HepG2 (cell line): ENCODE data around the gene USP10. TPM values are rescaled to one million over a fixed set of nuclear protein-coding genes. Genes with fewer than 3 reads are reported as not detected.

ENCODE experiments used
- ARNT ChIP-seq: fragments of 450-650 bp; IDR thresholded peaks from 2 replicates; pipeline ENCODE4 v1.6.1; 2017
- ATAD3A ChIP-seq: sonication (generic); formaldehyde crosslinking; IDR thresholded peaks from 2 replicates; pipeline ENCODE4 v1.4.0; 2020; ENCODE audit warnings: missing genetic modification reagents
- ATM ChIP-seq: fragments of 450-650 bp; IDR thresholded peaks from 2 replicates; pipeline ENCODE4 v1.7.1; 2017; ENCODE audit warnings: mild to moderate bottlenecking, borderline replicate concordance
- CENPX ChIP-seq: sonication (generic); formaldehyde crosslinking; IDR thresholded peaks from 2 replicates; pipeline ENCODE4 v1.9.0; 2021; ENCODE audit warnings: mild to moderate bottlenecking, missing genetic modification reagents, moderate library complexity
- ETV5 ChIP-seq: IDR thresholded peaks from 2 replicates; pipeline ENCODE4 v1.6.1; 2018; ENCODE audit warnings: missing biosample characterization, missing genetic modification reagents, inconsistent platforms, borderline replicate concordance
- FOSL1 ChIP-seq: sonication (generic); formaldehyde crosslinking; IDR thresholded peaks from 2 replicates; pipeline ENCODE4 v1.9.0; 2021; ENCODE audit warnings: missing genetic modification reagents, borderline replicate concordance
- GLI4 ChIP-seq: sonication (generic); formaldehyde crosslinking; IDR thresholded peaks from 2 replicates; pipeline ENCODE4 v1.5.1; 2020; ENCODE audit warnings: missing genetic modification reagents, mild to moderate bottlenecking, moderate library complexity, borderline replicate concordance
- HNRNPUL1 ChIP-seq: fragments of 200-400 bp; formaldehyde crosslinking; IDR thresholded peaks from 2 replicates; pipeline ENCODE4 v1.6.1; 2017; ENCODE audit warnings: low read depth, mild to moderate bottlenecking, low read length, moderate library complexity
- IRF2 ChIP-seq: IDR thresholded peaks from 2 replicates; pipeline ENCODE4 v1.6.1; 2018; ENCODE audit warnings: missing genetic modification reagents, missing compliant biosample characterization
- MYC ChIP-seq: sonication (generic); formaldehyde crosslinking; IDR thresholded peaks from 2 replicates; pipeline ENCODE4 v1.9.0; 2021; ENCODE audit warnings: missing genetic modification reagents, borderline replicate concordance
- NONO ChIP-seq, 2 experiments: fragments of 450-650 bp in 1 of 2; sonication (generic) in 1 of 2; formaldehyde crosslinking in 1 of 2; IDR thresholded peaks in 1 of 2; conservative IDR thresholded peaks in 1 of 2; 2 replicates each; pipeline versions ENCODE4 v1.6.1 to v1.8.0; 2017 to 2022; ENCODE audit warnings: mild to moderate bottlenecking in 1 of 2, missing genetic modification reagents in 1 of 2, moderate library complexity in 1 of 2
- PHF8 ChIP-seq: sonication (generic); formaldehyde crosslinking; IDR thresholded peaks from 2 replicates; pipeline ENCODE4 v1.5.0; 2020; ENCODE audit warnings: missing genetic modification reagents
- SMAD3 ChIP-seq: sonication (generic); formaldehyde crosslinking; IDR thresholded peaks from 2 replicates; pipeline ENCODE4 v1.4.0; 2020; ENCODE audit warnings: missing genetic modification reagents
- ZNF383 ChIP-seq: sonication (generic); formaldehyde crosslinking; IDR thresholded peaks from 2 replicates; pipeline ENCODE4 v1.4.0; 2020; ENCODE audit warnings: missing genetic modification reagents, mild to moderate bottlenecking, borderline replicate concordance
- ZNF44 ChIP-seq: sonication (generic); formaldehyde crosslinking; IDR thresholded peaks from 2 replicates; pipeline ENCODE4 v1.5.1; 2020; ENCODE audit warnings: mild to moderate bottlenecking, missing genetic modification reagents
- ZNF496 ChIP-seq: sonication (generic); formaldehyde crosslinking; IDR thresholded peaks from 2 replicates; pipeline ENCODE4 v1.8.1; 2023; ENCODE audit warnings: mild to moderate bottlenecking, moderate library complexity, missing genetic modification reagents; ENCODE audit not compliant: insufficient replicate concordance
- polyA plus RNA-seq, 8 experiments: library from polyadenylated mRNA; depleted of rRNA in 3 of 8; stranded (reverse) in 7 of 8; unstranded in 1 of 8; fragments of >200 nt; fragmentation: Illumina TruSeq in 4 of 8; extraction: Trizol in 4 of 8; gene quantifications; 2 replicates each; pipeline versions ENCODE4 v1.2.1 to v1.2.3, GENCODE V29; 2011 to 2016; ENCODE audit warnings: low read depth in 4 of 8, missing spikeins in 1 of 8, mixed read lengths in 1 of 8; ENCODE audit not compliant: insufficient read depth in 1 of 8
- total RNA-seq, 5 experiments: library from RNA; depleted of rRNA; stranded (reverse); fragments of >200 nt; fragmentation: Illumina TruSeq; extraction: Trizol; gene quantifications; 2 replicates each; pipeline ENCODE4 v1.2.3, GENCODE V29; 2016; ENCODE audit warnings: low read depth in 1 of 5
- TF ChIP-seq, protein P1 (sequence below): sonication (generic); formaldehyde crosslinking; IDR thresholded peaks from 2 replicates; pipeline ENCODE4 v1.8.1; 2023; ENCODE audit warnings: mild to moderate bottlenecking, missing genetic modification reagents
- TF ChIP-seq, protein P2 (sequence below): sonication (generic); formaldehyde crosslinking; IDR thresholded peaks from 2 replicates; pipeline ENCODE4 v1.8.0; 2022; ENCODE audit warnings: missing genetic modification reagents, mild to moderate bottlenecking, borderline replicate concordance
- TF ChIP-seq, protein P3 (sequence below): sonication (generic); formaldehyde crosslinking; IDR thresholded peaks from 2 replicates; pipeline ENCODE4 v1.5.0; 2020; ENCODE audit warnings: missing genetic modification reagents, mild to moderate bottlenecking, borderline replicate concordance
- TF ChIP-seq, protein P4 (sequence below): sonication (generic); formaldehyde crosslinking; IDR thresholded peaks from 2 replicates; pipeline ENCODE4 v1.4.0; 2020; ENCODE audit warnings: missing genetic modification reagents
- TF ChIP-seq, protein P5 (sequence below): sonication (generic); formaldehyde crosslinking; IDR thresholded peaks from 2 replicates; pipeline ENCODE4 v1.4.0; 2020; ENCODE audit warnings: missing genetic modification reagents

Gene USP10
- total and polyA plus RNA-seq, 2 of the 13 experiments (the other 11 are each of a cell fraction or from before 2014, with no cell fraction given): 79.1 to 122 TPM

DNA sequence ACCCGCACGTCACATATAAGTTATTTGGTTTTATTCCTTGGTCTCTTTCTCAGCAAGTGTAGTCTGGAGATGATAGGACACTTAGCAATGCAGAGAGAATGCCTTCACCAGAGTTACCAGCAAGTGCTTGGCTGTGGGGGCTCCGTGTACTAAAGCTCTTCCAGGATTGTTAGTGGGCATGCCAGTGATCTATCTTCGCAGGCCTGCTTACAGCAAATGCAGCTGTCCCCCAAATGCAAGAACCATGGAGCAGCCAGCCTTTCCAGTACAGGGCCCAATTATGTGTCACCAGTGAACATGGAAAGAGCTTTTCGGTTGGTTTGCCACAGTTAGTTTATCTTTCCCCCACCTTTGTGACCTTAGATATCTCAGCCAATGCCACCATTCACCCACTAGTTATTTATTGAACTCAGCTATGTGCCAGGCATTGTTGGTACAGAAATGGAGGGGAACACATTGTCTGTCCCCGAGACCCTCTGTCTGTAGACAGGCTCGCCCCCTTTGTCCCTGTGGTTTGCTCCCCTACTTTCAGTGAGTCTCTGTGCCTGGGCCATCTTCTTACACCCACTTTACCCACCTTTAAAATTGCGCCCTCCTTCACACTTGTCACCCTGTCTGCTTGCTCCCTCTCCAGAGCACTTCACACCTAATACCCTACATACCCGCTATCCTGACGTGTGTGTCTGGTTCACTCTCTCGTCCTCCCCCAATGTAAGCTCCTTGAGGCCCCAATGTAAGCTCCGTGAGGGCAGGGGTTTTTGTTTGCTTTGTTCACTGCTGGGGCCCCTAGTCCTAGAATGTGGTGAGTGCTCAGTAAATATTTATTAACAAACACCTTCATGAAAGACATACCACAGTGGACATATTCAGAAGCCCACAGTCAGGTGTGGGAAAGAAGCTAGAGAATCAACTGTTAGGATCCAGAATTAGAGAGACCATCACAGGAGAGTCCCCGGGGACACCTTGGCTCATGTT is 13.3 kb downstream of the USP10 start (continued):
- TF ChIP-seq NONO (IDR thresholded peaks at IDR 0.05) (no peak), NONO (CRISPR knock-in tag; conservative IDR thresholded peaks at IDR 0.05) (peak; percentile 48; the same call in 1 of the 2 replicates), HNRNPUL1 (no peak), MYC (CRISPR knock-in tag) (no peak), ZNF44 (peak; percentile 59; the same call in 1 of the 2 replicates), ZNF496 (no peak), PHF8 (CRISPR knock-in tag) (no peak), GLI4 (CRISPR knock-in tag) (no peak), CENPX (no peak), ETV5 (CRISPR knock-in tag) (no peak), ARNT (no peak), IRF2 (CRISPR knock-in tag) (peak; percentile 23; the same call in 1 of the 2 replicates), ATAD3A (CRISPR knock-in tag) (no peak), ZNF383 (CRISPR knock-in tag) (no peak), SMAD3 (CRISPR knock-in tag) (0 out of 2 replicates have a peak, but pooled peaks have one; percentile 43), FOSL1 (no peak), ATM (no peak)
- TF ChIP-seq, protein P1, sequence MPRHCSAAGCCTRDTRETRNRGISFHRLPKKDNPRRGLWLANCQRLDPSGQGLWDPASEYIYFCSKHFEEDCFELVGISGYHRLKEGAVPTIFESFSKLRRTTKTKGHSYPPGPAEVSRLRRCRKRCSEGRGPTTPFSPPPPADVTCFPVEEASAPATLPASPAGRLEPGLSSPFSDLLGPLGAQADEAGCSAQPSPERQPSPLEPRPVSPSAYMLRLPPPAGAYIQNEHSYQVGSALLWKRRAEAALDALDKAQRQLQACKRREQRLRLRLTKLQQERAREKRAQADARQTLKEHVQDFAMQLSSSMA (CRISPR knock-in tag): no peak
- TF ChIP-seq, protein P2, sequence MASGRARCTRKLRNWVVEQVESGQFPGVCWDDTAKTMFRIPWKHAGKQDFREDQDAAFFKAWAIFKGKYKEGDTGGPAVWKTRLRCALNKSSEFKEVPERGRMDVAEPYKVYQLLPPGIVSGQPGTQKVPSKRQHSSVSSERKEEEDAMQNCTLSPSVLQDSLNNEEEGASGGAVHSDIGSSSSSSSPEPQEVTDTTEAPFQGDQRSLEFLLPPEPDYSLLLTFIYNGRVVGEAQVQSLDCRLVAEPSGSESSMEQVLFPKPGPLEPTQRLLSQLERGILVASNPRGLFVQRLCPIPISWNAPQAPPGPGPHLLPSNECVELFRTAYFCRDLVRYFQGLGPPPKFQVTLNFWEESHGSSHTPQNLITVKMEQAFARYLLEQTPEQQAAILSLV: no peak
- TF ChIP-seq, protein P3, sequence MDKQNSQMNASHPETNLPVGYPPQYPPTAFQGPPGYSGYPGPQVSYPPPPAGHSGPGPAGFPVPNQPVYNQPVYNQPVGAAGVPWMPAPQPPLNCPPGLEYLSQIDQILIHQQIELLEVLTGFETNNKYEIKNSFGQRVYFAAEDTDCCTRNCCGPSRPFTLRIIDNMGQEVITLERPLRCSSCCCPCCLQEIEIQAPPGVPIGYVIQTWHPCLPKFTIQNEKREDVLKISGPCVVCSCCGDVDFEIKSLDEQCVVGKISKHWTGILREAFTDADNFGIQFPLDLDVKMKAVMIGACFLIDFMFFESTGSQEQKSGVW (CRISPR knock-in tag): no peak
- TF ChIP-seq, protein P4, sequence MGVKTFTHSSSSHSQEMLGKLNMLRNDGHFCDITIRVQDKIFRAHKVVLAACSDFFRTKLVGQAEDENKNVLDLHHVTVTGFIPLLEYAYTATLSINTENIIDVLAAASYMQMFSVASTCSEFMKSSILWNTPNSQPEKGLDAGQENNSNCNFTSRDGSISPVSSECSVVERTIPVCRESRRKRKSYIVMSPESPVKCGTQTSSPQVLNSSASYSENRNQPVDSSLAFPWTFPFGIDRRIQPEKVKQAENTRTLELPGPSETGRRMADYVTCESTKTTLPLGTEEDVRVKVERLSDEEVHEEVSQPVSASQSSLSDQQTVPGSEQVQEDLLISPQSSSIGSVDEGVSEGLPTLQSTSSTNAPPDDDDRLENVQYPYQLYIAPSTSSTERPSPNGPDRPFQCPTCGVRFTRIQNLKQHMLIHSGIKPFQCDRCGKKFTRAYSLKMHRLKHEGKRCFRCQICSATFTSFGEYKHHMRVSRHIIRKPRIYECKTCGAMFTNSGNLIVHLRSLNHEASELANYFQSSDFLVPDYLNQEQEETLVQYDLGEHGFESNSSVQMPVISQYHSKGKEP: no peak
- TF ChIP-seq, protein P5, sequence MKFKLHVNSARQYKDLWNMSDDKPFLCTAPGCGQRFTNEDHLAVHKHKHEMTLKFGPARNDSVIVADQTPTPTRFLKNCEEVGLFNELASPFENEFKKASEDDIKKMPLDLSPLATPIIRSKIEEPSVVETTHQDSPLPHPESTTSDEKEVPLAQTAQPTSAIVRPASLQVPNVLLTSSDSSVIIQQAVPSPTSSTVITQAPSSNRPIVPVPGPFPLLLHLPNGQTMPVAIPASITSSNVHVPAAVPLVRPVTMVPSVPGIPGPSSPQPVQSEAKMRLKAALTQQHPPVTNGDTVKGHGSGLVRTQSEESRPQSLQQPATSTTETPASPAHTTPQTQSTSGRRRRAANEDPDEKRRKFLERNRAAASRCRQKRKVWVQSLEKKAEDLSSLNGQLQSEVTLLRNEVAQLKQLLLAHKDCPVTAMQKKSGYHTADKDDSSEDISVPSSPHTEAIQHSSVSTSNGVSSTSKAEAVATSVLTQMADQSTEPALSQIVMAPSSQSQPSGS (CRISPR knock-in tag): peak; percentile 18; the same call in 1 of the 2 replicates
